ENCODE results near the gene TMEM255A.

TMEM255A gene

DNA sequence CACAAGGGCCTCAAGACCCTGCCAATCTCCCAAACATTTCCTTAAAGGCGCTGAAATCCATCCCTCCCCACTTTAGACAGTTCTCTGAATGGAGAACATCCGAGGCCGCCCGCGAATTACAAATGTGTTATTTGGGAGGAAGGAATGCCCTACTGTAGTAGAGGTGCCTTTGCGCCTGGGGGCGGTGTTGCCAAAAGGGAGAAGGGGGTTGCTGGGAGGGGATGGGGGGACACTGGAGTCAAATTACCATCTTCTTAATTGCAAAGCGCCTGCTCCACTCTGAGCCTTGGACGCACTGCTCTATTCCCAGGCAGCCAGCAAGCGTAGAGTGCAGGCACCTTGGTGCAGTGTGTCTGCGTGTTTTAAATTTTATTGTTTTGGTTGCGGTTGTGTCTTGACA lies 2.7 kb downstream of the TMEM255A start:
- DNase-seq (ENCODE audit: low read depth, low spot score), result peak; percentile 78

DNA sequence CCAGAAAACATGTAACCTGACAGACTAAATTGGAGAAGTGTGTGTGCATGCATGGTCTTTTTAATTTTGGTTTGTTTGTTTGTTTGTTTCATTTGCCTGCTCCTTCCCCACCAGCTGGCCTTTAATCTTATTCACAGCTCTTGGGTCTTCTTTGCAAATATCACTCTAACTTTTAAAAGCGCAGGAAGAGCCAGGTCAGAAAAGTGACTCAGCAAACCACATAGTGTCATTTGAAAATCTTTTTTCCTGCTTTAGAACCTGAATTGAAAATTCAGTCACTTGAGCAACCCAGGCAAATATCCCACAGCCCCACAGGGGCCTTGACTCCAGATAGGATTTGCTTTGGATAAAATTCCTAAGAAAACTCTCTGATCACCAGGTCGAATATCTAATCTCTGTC lies 4.6 kb downstream of the TMEM255A start:
- no peak for DNase-seq (ENCODE audit: low read depth, low spot score)

DNA sequence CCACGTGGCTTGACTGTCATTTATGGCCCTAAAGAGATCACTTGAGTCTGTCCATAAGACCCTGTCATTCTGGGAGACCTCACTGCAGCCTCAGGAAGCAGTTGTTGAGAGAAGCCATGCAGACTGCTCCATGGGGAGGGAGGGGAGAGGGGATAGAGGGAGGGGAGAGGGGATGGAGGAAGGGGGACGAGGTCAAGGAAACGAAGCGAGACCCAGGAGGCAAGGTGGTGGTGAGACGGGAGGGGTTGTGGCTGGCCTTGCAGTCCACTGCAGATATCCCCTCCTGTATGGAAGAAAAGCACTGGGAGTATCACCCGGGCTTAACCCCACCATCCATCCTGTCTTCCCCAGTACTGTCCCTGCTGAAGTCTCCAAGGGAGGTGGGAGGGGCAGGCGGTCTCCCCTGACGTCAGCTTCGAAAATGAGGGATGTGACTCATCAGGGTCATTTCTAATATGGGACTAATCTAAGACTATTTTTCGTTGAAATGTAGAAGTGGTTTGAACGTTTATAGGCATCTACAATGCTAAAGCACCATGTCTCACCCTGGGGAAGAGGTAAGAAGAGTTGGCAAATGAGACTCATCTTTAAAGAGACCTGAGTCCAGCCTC lies 5.6 kb downstream of the TMEM255A start:
- DNase-seq (ENCODE audit: low read depth, low spot score), result peak; percentile 30

DNA sequence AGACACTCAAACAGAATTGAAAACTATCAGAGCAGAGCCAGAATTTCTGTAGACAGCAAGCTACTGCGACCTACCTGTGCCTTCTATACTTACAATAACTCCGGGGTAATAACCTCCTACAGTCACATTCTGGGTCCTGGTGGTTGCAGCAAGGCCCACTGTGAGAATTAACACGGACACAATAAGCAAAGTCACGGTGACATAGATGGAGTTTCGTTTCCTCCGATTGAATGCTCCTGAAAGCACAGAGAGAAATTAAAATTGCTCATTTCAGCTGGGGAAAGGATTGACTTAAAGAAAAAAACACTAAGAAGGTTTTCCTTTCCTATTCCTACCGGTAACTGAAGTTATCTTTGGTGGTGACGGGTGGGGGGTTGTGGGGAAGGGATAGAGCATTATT lies 7.0 kb downstream of the TMEM255A start:
- DNase-seq (ENCODE audit: low read depth, low spot score), result no peak

DNA sequence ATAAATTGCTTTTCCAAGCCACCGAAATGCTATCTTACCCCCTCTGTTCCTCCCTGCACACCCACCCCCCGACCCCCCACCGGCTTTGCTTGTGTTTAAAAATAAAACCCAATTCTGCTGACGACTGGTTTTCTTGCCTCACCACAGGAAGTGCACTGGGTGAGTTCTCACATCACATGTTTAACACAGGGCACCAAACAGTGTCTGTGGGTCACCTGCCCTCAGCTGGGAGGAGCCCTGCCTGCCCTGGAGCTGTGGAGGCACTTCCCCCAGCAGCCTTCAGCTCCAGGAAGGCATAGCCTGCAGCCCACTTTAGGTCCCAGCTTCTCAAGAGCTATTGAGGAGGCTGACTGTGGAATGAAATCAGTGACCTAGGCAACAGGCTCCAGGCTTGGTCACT lies 8.8 kb downstream of the TMEM255A start:
- peak; percentile 81 for DNase-seq (ENCODE audit: low read depth, low spot score)

DNA sequence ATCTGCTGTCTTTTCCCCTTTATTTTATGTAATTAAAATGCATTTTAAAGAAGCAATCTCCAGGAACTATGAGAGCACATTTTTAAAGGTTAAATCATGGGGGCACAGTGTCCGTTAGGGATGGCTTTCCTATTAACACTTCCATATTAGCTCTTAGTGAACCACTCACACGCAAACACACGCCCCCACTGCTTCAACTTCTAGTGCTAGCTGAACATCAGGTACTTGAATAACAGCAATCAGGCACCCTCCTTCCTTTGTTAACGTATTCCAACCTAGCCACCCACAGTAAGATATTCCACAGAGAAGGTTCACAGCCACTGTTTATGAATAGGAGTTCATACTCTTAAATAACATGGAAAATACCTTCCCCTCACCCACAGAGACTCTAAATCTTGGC lies 9.3 kb downstream of the TMEM255A start:
- no peak for DNase-seq (ENCODE audit: low read depth, low spot score)

DNA sequence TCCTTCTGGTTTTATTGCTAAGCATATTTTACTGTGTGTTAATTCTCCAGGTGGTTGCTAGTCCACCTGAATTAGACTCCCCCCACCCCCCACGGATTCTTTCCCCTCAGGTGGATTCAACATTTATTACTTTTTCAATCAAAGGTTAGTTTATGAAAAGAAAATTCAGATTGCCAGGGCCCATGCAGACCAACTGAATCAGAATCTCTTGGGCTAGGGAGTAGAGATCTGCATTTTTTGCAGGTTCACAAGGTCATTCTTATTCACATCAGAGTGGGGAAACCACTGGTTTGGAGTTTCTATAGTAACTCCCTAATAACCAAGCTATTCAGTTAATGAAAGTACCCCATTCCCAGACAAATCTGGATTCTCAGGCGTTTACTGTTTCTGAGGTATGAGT lies 9.8 kb downstream of the TMEM255A start:
- DNase-seq (ENCODE audit: low read depth, low spot score), result no peak

DNA sequence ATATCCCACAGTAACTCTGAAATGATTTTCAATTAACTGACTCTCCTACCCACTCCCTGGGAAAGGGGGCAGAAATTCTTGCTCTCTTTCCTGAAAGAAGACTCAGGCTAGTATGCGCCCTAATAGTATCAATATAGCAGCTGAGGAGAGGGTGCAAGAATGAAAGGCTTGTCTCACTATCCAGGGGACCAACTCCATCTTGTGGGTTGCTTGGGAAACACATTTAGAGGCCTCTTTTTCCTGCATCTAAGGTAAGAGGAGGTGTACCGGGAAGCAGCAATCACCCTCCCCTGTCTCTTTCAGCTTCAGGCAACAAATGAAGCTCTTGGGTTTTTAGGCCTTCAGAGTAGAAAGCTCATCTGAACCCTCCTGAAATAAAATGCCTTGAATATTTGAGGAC lies 11.3 kb downstream of the TMEM255A start:
- peak; percentile 50 for DNase-seq (ENCODE audit: low read depth, low spot score)

DNA sequence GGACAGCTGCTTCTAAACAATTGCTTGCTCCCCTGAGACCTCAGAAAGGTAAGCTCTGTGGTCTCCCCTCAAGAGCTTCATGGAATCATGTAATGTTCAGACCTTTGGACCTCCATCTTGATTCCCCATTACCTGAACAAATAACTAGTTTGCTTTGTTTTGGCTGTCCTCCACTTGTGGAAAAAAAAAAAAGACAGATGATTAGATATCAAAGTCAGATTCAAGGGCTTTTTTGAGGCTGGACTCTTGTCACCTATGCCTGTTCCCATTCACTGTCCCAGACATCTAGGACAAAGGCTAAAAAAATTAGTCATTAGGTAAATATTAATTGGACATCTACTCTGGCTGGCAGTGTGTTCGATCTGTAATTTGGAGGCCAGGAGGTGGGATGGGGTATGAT lies 13.3 kb downstream of the TMEM255A start:
- DNase-seq (ENCODE audit: low read depth, low spot score), result no peak

DNA sequence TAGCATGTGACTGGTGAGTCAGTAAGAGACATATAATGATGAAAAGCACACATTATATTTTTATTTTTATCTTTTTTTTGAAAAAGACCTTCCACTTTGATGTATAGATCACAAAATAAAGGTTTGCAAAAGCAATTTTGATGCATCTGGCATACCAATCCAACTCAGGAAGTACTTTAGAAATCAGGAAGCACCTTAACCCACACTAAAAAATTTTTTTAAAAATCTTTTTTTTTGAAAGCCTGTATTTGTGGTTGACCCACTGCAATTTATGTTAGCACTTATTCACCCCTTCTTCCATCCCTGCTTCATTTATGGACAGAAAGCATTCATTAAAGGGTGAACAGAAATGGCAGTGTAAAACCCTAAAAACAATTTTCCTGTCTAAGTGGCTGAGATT lies 16.6 kb downstream of the TMEM255A start:
- no peak for DNase-seq (ENCODE audit: low read depth, low spot score)

DNA sequence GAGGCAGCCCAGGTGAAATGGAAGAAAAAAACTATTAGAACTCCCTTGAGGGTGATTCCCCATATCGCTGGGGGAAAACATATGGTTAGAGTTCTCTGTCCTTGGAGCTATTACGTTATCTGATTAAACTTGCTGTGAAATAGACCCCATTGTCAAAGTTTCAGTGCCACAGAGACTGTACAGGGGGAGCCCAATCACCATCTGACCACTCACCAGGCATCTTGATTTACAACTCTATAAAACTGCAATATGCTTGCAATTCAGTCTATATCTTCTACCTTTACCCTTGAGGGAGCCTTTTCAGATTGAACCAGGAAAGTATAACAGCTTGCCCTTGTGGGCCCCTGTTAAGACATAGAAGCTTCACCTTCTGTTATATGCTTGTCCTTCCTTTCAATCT lies 18.2 kb downstream of the TMEM255A start:
- DNase-seq (ENCODE audit: low read depth, low spot score), result no peak

DNA sequence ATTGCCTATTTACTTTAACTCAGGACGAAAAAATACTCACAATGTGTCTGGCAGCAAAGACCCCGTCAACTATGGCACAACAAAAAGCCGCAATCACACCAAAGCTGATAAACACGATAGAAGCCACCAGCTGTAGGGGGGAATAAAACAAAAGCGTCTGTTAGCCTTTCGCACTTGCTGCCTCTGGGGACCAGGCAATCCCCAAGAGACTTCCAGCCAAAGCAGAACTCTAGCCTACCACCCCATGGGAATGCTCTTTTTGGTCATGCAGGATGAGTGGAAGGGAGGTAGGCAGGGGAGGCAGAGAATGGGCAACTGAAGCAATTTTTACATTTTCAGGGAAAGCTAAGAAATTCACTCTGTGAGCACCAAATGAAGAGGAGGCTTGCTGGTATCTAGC lies 20.1 kb downstream of the TMEM255A start:
- DNase-seq (ENCODE audit: low read depth, low spot score), result no peak

DNA sequence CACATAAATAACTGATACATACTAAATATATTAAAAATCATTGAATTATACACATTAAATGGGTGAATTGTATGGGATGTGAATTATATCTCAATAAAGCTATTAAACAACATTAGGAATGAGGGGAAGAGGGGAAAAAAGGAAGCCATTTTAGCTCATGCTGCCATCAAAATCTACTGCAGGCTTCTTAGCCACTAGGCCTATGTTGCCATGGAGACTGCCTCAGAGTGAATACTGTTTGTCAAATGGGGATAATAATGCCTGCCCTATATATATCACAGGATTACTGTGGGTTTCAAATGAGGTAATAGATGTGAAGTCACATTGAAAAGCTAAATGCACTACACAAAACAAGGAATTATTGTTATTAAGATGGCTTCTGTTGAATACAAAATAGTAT lies 21.2 kb downstream of the TMEM255A start:
- no peak for DNase-seq (ENCODE audit: low read depth, low spot score)

DNA sequence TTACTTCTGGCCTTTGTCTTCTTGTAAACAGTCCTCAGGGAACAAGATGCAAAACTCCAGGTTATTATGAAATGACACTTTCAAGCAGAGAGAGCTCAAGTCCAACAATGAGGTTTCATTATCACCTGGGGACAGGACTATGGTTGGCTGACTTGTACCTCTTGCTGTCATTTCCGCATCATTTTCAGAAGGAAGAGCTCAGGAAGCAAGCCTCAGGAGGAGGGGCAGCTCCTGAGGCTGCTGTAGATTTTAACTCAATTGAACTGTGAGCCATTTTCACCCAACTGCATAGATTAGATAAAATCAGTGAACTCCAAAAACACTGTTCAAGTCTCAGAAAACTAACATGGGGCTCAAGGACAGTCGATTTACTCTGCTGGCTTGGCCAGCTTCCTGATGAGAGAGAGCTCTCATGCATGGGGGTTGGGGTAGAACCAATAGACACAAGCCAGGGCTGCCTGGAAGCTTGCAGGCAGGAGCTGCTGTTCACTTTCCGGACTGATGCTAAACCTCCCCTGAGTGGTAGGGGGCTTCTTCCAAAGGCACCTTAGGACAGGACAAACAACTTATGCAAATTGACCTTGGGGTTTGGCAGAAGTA lies 23.6 kb downstream of the TMEM255A start:
- DNase-seq (ENCODE audit: low read depth, low spot score), result no peak

DNA sequence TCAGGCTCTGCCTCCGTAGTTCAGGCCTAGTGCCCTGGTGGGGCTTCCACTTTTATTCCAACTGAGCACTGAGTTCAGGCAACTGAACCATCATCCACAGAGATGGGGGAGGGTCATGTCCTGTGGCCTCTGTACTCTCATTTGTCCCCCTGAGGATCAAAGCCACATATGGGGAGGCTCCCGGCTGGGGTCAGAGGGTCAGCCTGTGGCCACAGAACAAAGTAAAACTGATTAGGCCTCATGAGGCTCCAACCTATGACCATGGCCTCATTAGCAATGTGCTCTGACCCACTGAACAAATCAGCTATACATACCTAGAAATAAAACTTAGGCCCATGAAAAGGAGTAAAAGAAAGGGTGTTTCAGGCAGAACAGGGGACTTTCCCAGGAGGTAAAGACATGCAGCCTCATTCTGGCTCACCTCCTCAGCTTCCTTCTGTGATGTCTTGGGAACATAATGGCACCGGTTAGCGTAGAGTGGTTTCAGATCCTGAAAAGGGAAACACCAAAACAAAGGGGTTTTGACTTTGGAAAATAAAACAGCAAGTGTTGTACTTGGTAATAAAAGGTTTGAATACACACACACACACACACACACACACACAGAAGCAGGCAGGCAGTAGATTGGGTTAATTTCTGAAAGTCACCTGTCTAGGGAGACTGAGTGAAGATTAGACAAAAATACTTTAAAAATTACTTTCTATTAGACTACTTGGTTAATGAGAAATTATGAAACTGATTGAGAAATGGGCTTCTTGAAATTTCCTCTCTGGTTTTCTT lies 24.3 kb downstream of the TMEM255A start:
- no peak for DNase-seq (ENCODE audit: low read depth, low spot score)

DNA sequence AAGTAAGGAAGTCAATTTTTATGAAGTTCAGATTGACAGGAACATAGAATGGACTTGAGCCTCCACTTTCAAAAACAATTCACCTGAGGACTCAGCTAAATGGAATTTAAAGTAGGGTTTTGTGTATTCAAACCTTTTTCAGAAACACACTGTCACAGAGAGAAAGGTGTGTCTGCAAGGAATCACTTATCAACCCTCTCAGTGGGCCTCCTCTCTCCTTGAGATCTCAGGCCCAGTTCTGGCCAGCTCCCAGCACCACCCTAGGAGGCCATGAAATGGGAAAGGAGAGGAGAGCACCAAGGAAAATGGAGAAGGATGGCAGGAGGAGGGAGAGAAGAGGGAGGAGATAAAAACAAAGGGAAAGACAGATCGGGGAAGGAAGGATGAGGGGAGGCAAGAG lies 28.6 kb downstream of the TMEM255A start:
- no peak for DNase-seq (ENCODE audit: low read depth, low spot score)

DNA sequence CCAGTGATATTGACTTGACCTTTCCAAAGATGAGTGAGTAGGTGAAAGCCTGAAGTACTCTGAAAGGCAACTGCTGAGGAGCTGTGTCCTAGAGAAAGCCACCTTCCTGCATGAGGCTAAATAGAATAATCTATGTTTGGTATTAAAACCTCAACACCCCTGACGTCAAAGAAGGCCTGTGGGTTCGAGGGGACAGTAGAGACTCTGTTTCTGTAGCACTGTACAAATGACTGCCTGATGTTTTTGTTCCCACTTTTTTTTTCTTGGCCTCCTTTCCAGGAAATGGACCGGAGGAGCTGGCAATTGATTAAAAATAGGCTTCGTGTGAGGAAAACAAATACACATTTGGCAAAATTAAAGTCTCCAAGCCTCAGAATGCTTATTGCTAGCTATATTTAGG lies 29.5 kb downstream of the TMEM255A start:
- no peak for DNase-seq (ENCODE audit: low read depth, low spot score)

DNA sequence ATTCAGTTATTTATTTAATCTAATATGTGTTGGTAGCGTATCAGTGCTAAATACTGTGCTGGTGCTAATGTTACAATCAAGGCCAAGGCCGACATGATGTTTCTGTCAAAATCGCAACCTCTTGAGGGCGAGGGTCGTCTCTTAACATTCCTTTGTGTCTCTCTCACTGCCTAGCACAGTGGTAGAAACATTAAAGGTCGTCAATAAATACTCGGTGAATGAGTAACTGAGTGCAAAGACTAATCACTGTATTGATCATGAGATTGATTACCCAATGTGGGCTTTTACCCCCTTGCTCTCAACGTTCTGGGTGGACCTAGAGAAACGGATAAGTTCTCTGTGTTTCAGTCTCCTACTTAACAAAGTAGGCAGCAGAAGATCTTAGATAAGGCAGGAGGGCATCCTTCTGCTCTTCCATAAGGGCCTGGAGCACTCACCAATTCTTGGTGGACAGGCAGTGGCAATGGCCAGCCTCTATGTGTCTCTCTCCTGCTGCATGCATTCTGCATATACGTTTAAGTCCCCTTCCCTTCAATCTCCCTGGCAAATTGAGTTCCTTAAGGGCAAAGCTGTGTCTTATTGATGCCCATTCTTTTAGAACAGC lies 30.1 kb downstream of the TMEM255A start:
- DNase-seq (ENCODE audit: low read depth, low spot score), result no peak

DNA sequence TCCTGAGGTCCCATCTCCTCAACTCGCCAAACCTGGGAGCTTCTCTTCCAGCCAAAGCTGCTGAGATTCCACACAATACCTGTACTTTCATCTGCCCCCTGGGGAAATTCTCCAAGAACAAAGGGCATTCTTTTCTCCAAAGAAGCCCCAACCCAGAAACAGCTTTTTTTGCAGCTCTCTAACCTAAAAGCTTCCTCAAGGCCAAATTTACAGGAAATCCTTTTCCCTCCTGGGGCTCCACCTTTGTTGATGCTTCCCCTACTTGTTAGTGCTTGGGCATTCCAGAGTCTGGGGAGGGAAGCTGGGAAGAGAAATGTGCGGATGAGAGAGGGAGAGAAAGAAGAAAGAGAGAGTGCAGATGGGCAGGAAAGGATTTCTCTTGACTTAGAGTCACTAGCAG lies 36.3 kb downstream of the TMEM255A start:
- DNase-seq (ENCODE audit: low read depth, low spot score), result peak; percentile 95

DNA sequence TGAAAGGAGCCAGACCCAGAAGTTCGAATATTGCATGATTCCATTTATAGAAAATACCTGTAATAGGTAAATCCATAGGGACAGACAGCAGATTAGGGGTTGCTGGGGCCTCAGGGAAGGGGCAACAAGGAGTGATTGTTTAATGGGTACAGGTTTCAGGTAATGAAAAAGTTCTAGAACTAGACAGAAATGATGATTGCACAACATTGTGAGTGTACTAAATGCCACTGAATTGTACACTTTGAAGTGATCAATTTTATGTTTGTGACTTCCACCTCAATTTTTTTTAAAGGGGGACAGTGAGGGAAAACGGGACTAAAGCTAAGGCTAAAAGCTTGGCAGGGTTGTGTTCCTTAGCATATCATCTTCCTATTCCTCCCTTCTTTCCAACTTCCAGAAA lies 37.1 kb downstream of the TMEM255A start:
- no peak for DNase-seq (ENCODE audit: low read depth, low spot score)

DNA sequence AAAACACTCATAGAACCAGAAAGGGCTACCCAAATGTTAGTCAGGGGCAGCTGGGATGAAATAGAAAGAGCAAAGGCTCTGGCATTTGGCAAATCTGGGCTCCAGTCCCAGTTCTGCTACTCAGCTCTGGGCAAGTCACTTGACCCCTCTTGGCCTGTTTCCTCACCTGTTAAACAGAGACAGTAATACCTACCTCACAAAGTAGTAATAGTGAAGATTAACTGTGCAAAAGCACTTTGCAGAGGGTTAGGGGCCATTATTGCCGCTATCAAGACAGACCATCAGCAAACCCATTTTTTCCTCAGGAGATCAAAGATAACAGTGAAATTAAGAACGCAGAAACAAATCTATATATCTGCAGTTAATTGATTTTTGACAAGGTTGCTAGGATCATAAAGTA lies 40.0 kb downstream of the TMEM255A start:
- DNase-seq (ENCODE audit: low read depth, low spot score), result no peak

DNA sequence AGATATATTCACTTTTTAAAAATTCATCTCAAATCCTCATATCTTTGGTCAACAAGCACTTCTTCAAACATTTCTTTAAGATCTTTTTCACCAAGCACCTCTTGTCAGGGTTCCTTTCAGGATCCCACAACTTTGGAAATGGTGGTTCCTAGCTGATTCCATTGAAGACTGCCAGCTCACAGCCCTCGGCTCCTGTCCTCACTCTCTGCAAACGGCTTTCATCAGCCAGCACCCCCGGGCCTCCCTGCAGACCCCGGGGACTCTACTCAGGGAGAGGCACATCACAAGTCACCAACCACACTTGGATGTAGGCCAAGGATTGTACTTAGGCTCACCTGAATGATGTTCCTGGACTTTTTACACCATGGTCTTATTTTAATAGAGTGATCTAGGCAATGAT lies 40.7 kb downstream of the TMEM255A start:
- no peak for DNase-seq (ENCODE audit: low read depth, low spot score)

All from ELF-1 (cell line).